ENCODE data around the gene ACP2. TPM values are rescaled to one million over a fixed set of nuclear protein-coding genes. Genes with fewer than 3 reads are reported as not detected.

ACP2 gene
- total and polyA plus RNA-seq, 7 experiments from 2014 or later, result 7.1 to 38.1 (median 22.6) TPM

GRCh38 chr11:47270331-47271271 is 22.0 kb upstream of the ACP2 start:
- Mint-ChIP-seq H3K4me3 (peak overlapping the region; percentile 82 to 96 (median 88)), H3K4me1 (peaks cover 38 to 61% (median 56%) of the 10 kb centered on the region in 7 donors), H3K27me3 (no peaks in the 10 kb centered on the region), H3K9me3 (no peaks in the 10 kb centered on the region), H3K36me3 (peaks cover 0 to 11% (median 5%) of the 10 kb centered on the region in 5 donors), H3K27ac (peak overlapping the region; percentile 47 to 93 (median 88))
- Histone ChIP-seq H3K9me3 (ENCODE audit: control insufficient read depth in 2 of 3, low read length in 3 of 3) (no peaks in the 10 kb centered on the region), H3K4me3 (ENCODE audit: low read length) (peak overlapping the region; percentile 65), H3K36me3 (ENCODE audit: control insufficient read depth in 2 of 3, insufficient read depth in 3 of 3, low read length in 3 of 3) (peaks cover 0 to 20% (median 14%) of the 10 kb centered on the region in 3 experiments), H3K4me1 (ENCODE audit: control insufficient read depth in 2 of 2, insufficient read depth in 2 of 2, low read length in 2 of 2) (peaks cover 27 to 38% of the 10 kb centered on the region in 2 donors), H3K27me3 (ENCODE audit: control insufficient read depth in 2 of 2, insufficient read depth in 2 of 2, low read length in 2 of 2) (no peaks in the 10 kb centered on the region), H3K27ac (ENCODE audit: low read depth, low read length) (peak overlapping the region; percentile 95)
- ChIA-PET CTCF (interaction anchor here (0.5 to 1.7 kb wide), 10 partner anchors 11 to 141 kb away, joined by 3 to 6 read pairs (median 4); partner anchors contain the start of genes ACP2 and DDB2), POLR2A (interaction anchor here (0.6 to 2.3 kb wide), 22 partner anchors 8 to 1120 kb away, joined by 3 to 14 read pairs (median 4); partner anchors contain the start of genes ACP2, ARFGAP2, DDB2 and PSMC3)
- DNase-seq, result peak in 8 of 9 donors; percentile 19 to 51 (median 34)
- intact Hi-C loops (cut with micrococcal nuclease), result loop anchor here (1.0 to 5.0 kb wide), 4 partner anchors 184 to 497 kb away; partner anchors contain the start of genes CELF1 (in 1 of the 2), FNBP4 (in 1 of the 2), KBTBD4 (in 1 of the 2) and NDUFS3 (in 1 of the 2)
- ATAC-seq, result no peak

- peak; percentile 88 to 93 (median 91) for DNase-seq
- no peaks in the 10 kb centered on the region for H3K9me3 ChIP-seq (ENCODE audit: control insufficient read depth in 2 of 3, low read length in 3 of 3)
- ChIA-PET POLR2A (interaction anchor here (0.7 to 2.3 kb wide), 13 partner anchors 9 to 156 kb away, joined by 3 to 14 read pairs (median 4); partner anchors contain the start of genes ACP2, ARFGAP2, DDB2 and PSMC3), CTCF (interaction anchor here (1.7 kb wide), 1 partner anchor 55 kb away, joined by 5 read pairs; the partner anchor contains the start of gene DDB2)
- peak within 1 kb of the TSS; percentile 95 for H3K27ac ChIP-seq (ENCODE audit: low read depth, low read length)
- peak within 1 kb of the TSS; percentile 65 for H3K4me3 ChIP-seq (ENCODE audit: low read length)
- peaks cover 0 to 11% (median 5%) of the 10 kb centered on the region in 5 donors for H3K36me3 Mint-ChIP-seq
- intact Hi-C loops (cut with micrococcal nuclease), result loop anchor here (1.0 to 5.0 kb wide), 23 partner anchors 11 to 1423 kb away; partner anchors contain the start of genes ACP2 (in 2 of the 2), ARHGAP1 (in 2 of the 2), CELF1 (in 2 of the 2) and FNBP4 (in 2 of the 2)
- peak within 1 kb of the TSS; percentile 93 to 99 (median 96) for H3K27ac Mint-ChIP-seq
- no peaks in the 10 kb centered on the region for H3K27me3 ChIP-seq (ENCODE audit: control insufficient read depth in 2 of 2, insufficient read depth in 2 of 2, low read length in 2 of 2)
- peaks cover 0 to 13% (median 10%) of the 10 kb centered on the region in 3 experiments for H3K36me3 ChIP-seq (ENCODE audit: control insufficient read depth in 2 of 3, insufficient read depth in 3 of 3, low read length in 3 of 3)
- no peaks in the 10 kb centered on the region for H3K27me3 Mint-ChIP-seq
- peaks cover 27 to 43% of the 10 kb centered on the region in 2 donors for H3K4me1 ChIP-seq (ENCODE audit: control insufficient read depth in 2 of 2, insufficient read depth in 2 of 2, low read length in 2 of 2)
- H3K4me3 Mint-ChIP-seq, result peak within 1 kb of the TSS; percentile 82 to 97 (median 88)
- peaks cover 38 to 66% (median 61%) of the 10 kb centered on the region in 7 donors for H3K4me1 Mint-ChIP-seq
- no peaks in the 10 kb centered on the region for H3K9me3 Mint-ChIP-seq
- ATAC-seq, result peak; percentile 89
Observed at GRCh38 chr11:47269829-47270305, 21.3 kb upstream of the ACP2 start, which contains the start of gene MADD. Gene MADD, plus strand, starts transcription at chr11:47270133.

DNA sequence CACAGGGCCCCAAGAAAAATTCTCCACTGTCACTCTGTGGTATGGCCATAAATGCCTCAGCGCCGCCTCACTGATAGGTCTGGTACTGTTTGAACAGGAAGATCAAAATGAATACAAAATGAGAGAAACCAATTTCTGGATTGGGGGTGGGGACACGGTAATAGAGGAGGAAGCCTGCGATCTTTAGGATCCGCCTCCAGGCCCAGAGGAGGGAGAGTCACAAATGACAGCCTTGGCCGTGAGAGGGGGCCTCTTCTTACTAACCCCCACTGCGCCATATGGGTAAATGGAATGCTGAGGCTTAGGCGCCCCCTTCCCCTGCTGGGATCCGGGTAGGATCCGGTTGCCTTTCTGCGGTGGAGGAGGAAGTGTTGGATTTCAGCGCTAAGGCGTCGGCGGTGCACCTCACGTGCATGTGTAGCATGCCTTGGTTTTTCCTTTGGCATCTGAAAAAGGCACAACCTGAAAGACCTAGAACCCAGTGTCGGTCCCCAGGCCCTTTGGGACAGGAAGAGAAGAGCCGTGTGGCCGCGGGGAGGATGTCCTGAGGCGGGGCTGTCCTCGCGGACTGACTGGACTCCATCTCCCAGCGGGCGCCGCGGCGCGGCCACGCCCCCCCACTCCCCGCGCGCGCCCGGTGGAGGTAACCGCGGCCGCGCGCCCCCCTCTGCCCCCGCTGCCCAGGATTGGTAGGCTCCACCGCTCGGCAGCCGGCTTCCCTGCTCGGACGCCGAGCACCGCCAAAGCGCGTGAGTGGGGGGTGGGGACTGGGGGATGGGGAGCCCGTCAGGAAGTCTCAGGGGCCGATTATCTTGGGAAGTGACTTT is 20.6 kb upstream of the ACP2 start:
- Mint-ChIP-seq H3K4me1 (peaks cover 38 to 62% (median 59%) of the 10 kb centered on the region in 7 donors), H3K27me3 (no peaks in the 10 kb centered on the region), H3K9me3 (no peaks in the 10 kb centered on the region), H3K4me3 (peak overlapping the region; percentile 78 to 97 (median 87)), H3K36me3 (peaks cover 0 to 5% (median under 1%) of the 10 kb centered on the region in 5 donors), H3K27ac (peak overlapping the region; percentile 93 to 99 (median 96))
- CTCF ChIA-PET, result interaction anchor here (1.5 kb wide), 1 partner anchor 10 kb away, joined by 4 read pairs; no protein-coding TSS in a partner anchor
- ATAC-seq (peak; percentile 82), DNase-seq (peak; percentile 82 to 89 (median 87))
- H3K27me3 ChIP-seq (ENCODE audit: control insufficient read depth in 2 of 2, insufficient read depth in 2 of 2, low read length in 2 of 2), result no peaks in the 10 kb centered on the region
- peak overlapping the region; percentile 95 for H3K27ac ChIP-seq (ENCODE audit: low read depth, low read length)
- intact Hi-C loops (cut with micrococcal nuclease), result loop anchor here (1.0 to 5.0 kb wide), 21 partner anchors 10 to 1422 kb away; partner anchors contain the start of genes ACP2 (in 2 of the 2), ARHGAP1 (in 2 of the 2), MTCH2 (in 2 of the 2) and PSMC3 (in 2 of the 2)
- H3K9me3 ChIP-seq (ENCODE audit: control insufficient read depth in 2 of 3, low read length in 3 of 3), result no peaks in the 10 kb centered on the region
- POLR2A ChIA-PET, result interaction anchor here (0.9 to 6.8 kb wide), 11 partner anchors 10 to 139 kb away, joined by 3 to 48 read pairs (median 5); partner anchors contain the start of genes ACP2, DDB2, NR1H3 and SLC39A13
- H3K4me3 ChIP-seq (ENCODE audit: low read length), result peak overlapping the region; percentile 65
- H3K4me1 ChIP-seq (ENCODE audit: control insufficient read depth in 2 of 2, insufficient read depth in 2 of 2, low read length in 2 of 2), result peaks cover 27 to 43% of the 10 kb centered on the region in 2 donors
- peaks cover 0 to 6% (median 6%) of the 10 kb centered on the region in 3 experiments for H3K36me3 ChIP-seq (ENCODE audit: control insufficient read depth in 2 of 3, insufficient read depth in 3 of 3, low read length in 3 of 3)

- H3K4me1 Mint-ChIP-seq, result peaks cover 38 to 61% (median 52%) of the 10 kb centered on the region in 7 donors
- intact Hi-C loops (cut with micrococcal nuclease), result loop anchor here (1.0 to 5.0 kb wide), 21 partner anchors 9 to 1422 kb away; partner anchors contain the start of genes ACP2 (in 2 of the 2), ARHGAP1 (in 2 of the 2), MTCH2 (in 2 of the 2) and PSMC3 (in 2 of the 2)
Observed at GRCh38 chr11:47268448-47269001, 19.9 kb upstream of the ACP2 start.

DNA sequence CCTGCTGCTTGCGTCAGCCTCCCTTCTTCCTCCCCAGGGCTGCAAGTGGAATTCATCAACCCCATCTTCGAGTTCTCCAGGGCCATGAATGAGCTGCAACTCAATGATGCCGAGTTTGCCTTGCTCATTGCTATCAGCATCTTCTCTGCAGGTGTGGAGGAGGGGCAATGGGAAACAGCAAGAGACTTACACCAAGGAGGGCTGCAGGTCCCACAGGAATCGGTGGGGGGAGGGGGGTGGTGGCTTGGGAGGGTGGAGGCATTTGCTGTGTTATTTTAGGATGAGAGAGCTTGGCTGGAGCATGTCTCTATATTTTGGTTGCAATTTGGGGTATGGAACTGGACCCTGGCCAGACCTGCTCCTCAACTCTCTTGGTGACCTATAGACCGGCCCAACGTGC is 19.3 kb upstream of the ACP2 start:
- H3K4me3 ChIP-seq (ENCODE audit: low read length), result no peak overlapping the region
- POLR2A ChIA-PET, result interaction anchor here (0.9 to 6.8 kb wide), 12 partner anchors 9 to 127 kb away, joined by 3 to 48 read pairs (median 4); partner anchors contain the start of genes ACP2, DDB2 and NR1H3
- peak overlapping the region; percentile 95 for H3K27ac ChIP-seq (ENCODE audit: low read depth, low read length)
- intact Hi-C loops (cut with micrococcal nuclease), result loop anchor here (2.0 to 5.0 kb wide), 6 partner anchors 311 to 1421 kb away; partner anchors contain the start of genes CRY2 (in 1 of the 2), DGKZ (in 1 of the 2), KBTBD4 (in 1 of the 2) and MTCH2 (in 1 of the 2)
- Mint-ChIP-seq H3K36me3 (peaks cover 0 to 4% (median 0%) of the 10 kb centered on the region in 5 donors), H3K4me1 (peaks cover 37 to 57% (median 48%) of the 10 kb centered on the region in 7 donors), H3K4me3 (peak overlapping the region; percentile 78 to 97 (median 87)), H3K27ac (peak overlapping the region; percentile 93 to 99 (median 96)), H3K27me3 (no peaks in the 10 kb centered on the region), H3K9me3 (no peaks in the 10 kb centered on the region)
- H3K27me3 ChIP-seq (ENCODE audit: control insufficient read depth in 2 of 2, insufficient read depth in 2 of 2, low read length in 2 of 2), result no peaks in the 10 kb centered on the region
- H3K9me3 ChIP-seq (ENCODE audit: control insufficient read depth in 2 of 3, low read length in 3 of 3), result no peaks in the 10 kb centered on the region
- no peak for ATAC-seq
- CTCF ChIA-PET, result interaction anchor here (1.5 kb wide), 1 partner anchor 8 kb away, joined by 4 read pairs; no protein-coding TSS in a partner anchor
- DNase-seq, result no peak
- no peaks in the 10 kb centered on the region for H3K36me3 ChIP-seq (ENCODE audit: control insufficient read depth in 2 of 3, insufficient read depth in 3 of 3, low read length in 3 of 3)
- H3K4me1 ChIP-seq (ENCODE audit: control insufficient read depth in 2 of 2, insufficient read depth in 2 of 2, low read length in 2 of 2), result peaks cover 27 to 41% of the 10 kb centered on the region in 2 donors

More at GRCh38 chr11:47268448-47269001, 19.9 kb upstream of the ACP2 start:
- Histone ChIP-seq H3K9me3 (ENCODE audit: control insufficient read depth in 2 of 3, low read length in 3 of 3) (no peaks in the 10 kb centered on the region), H3K27ac (ENCODE audit: low read depth, low read length) (peak overlapping the region; percentile 95), H3K4me3 (ENCODE audit: low read length) (peak overlapping the region; percentile 65), H3K4me1 (ENCODE audit: control insufficient read depth in 2 of 2, insufficient read depth in 2 of 2, low read length in 2 of 2) (peaks cover 27 to 43% of the 10 kb centered on the region in 2 donors), H3K27me3 (ENCODE audit: control insufficient read depth in 2 of 2, insufficient read depth in 2 of 2, low read length in 2 of 2) (no peaks in the 10 kb centered on the region), H3K36me3 (ENCODE audit: control insufficient read depth in 2 of 3, insufficient read depth in 3 of 3, low read length in 3 of 3) (no peaks in the 10 kb centered on the region)
- H3K9me3 Mint-ChIP-seq, result no peaks in the 10 kb centered on the region
- ATAC-seq (no peak), DNase-seq (no peak)
- no peaks in the 10 kb centered on the region for H3K27me3 Mint-ChIP-seq
- peak overlapping the region; percentile 93 to 99 (median 96) for H3K27ac Mint-ChIP-seq
- peak overlapping the region; percentile 78 to 97 (median 87) for H3K4me3 Mint-ChIP-seq
- ChIA-PET CTCF (interaction anchor here (1.5 kb wide), 1 partner anchor 9 kb away, joined by 4 read pairs; no protein-coding TSS in a partner anchor), POLR2A (interaction anchor here (0.9 to 6.8 kb wide), 12 partner anchors 10 to 126 kb away, joined by 3 to 48 read pairs (median 4); partner anchors contain the start of genes ACP2, DDB2 and NR1H3)
- peaks cover 0 to 4% (median 0%) of the 10 kb centered on the region in 5 donors for H3K36me3 Mint-ChIP-seq

All from naive thymus-derived CD4-positive, alpha-beta T cell (primary cell).